NK-92 treated with Interleukin-12 subunit alpha and Interleukin-12 subunit beta, amount 100 ng/mL, for 24 hours (cell line): ENCODE results near the gene SOBP.
"Not testable (repeated sequence)": the region's sequence is repeated elsewhere in the genome, so short reads cannot be mapped to it uniquely, and the experiment has no call there.

ENCODE experiments used
- DNase-seq: peaks from one replicate; lab custom pipeline; 2025; lab: John Stamatoyannopoulos, UW

The SOBP gene

GRCh38 chr6:107489636-107490565 is at the start of gene SOBP:
Gene SOBP (plus strand): TSS chr6:107490117. CDS start chr6:107490617, 500 bp downstream.
- peak; percentile 56 for DNase-seq

GRCh38 chr6:107440936-107441335 is 49.0 kb upstream of the SOBP start:
- DNase-seq: no peak

GRCh38 chr6:107441682-107442081 is 48.2 kb upstream of the SOBP start:
- no peak for DNase-seq

GRCh38 chr6:107442938-107443607 is 46.8 kb upstream of the SOBP start:
- no peak for DNase-seq

- DNase-seq: no peak
Observed at GRCh38 chr6:107443608-107444267, 46.2 kb upstream of the SOBP start.

- no peak for DNase-seq
Observed at GRCh38 chr6:107444277-107444676, 45.6 kb upstream of the SOBP start.

GRCh38 chr6:107447663-107448216 is 42.2 kb upstream of the SOBP start:
- no peak for DNase-seq

GRCh38 chr6:107448776-107449175 is 41.1 kb upstream of the SOBP start:
- no peak for DNase-seq

GRCh38 chr6:107458672-107459282 is 31.1 kb upstream of the SOBP start:
- DNase-seq: no peak

- peak; percentile 97 for DNase-seq
Observed at GRCh38 chr6:107459283-107460082, 30.4 kb upstream of the SOBP start, which contains the start of gene PDSS2. Gene PDSS2 (minus strand): TSS chr6:107459564. CDS start chr6:107459285, 279 bp downstream.

- DNase-seq: no peak
Observed at GRCh38 chr6:107460083-107460631, 29.8 kb upstream of the SOBP start.

GRCh38 chr6:107466062-107466461 is 23.9 kb upstream of the SOBP start:
- no peak for DNase-seq

- DNase-seq: no peak
Observed at GRCh38 chr6:107470364-107470763, 19.6 kb upstream of the SOBP start.

GRCh38 chr6:107473660-107474059 is 16.3 kb upstream of the SOBP start:
- no peak for DNase-seq

- DNase-seq: not testable (repeated sequence)
Observed at GRCh38 chr6:107475360-107475759, 14.6 kb upstream of the SOBP start.

- DNase-seq: not testable (repeated sequence)
Observed at GRCh38 chr6:107475826-107476225, 14.1 kb upstream of the SOBP start.

GRCh38 chr6:107479089-107479690 is 10.7 kb upstream of the SOBP start:
- no peak for DNase-seq

- no peak for DNase-seq
Observed at GRCh38 chr6:107485157-107485556, 4.8 kb upstream of the SOBP start.

GRCh38 chr6:107488174-107488874 is 1.6 kb upstream of the SOBP start:
- no peak for DNase-seq
